Endothelial cell of umbilical vein (primary cell): ENCODE data around the gene MS4A6E. TPM values are rescaled to one million over a fixed set of nuclear protein-coding genes. Genes with fewer than 3 reads are reported as not detected.

Source experiments
- BruUV-seq: library from RNA; stranded (reverse); fragments of 400-500 nt; replicated peaks from 2 replicates; lab custom pipeline; 2021; lab: Mats Ljungman, UMichigan
- CTCF ChIA-PET: fragments of 300-600, 350-600 bp; sonication (Branson Sonifier 250); formaldehyde crosslinking; loops from one replicate; lab custom pipeline; 2021; ENCODE audit warnings: antibody characterized with exemption, inconsistent platforms; lab: Charles Lee
- POLR2A ChIA-PET: fragments of 300-600, 350-600 bp; sonication (Branson Sonifier 250); formaldehyde crosslinking; loops from one replicate; lab custom pipeline; 2021; ENCODE audit warnings: antibody characterized with exemption, inconsistent platforms; lab: Charles Lee
- DNase-seq: peaks from one replicate; pipeline ENCODE4 v3.0.0-alpha.2; 2011; ENCODE audit warnings: low read depth, low spot score
- FAIRE-seq: peaks from 2 replicates; lab custom pipeline; 2011; peaks lifted over from hg19 to GRCh38; lab: Jason Lieb, UNC
- H2AFZ ChIP-seq: 2 replicates; pipeline ENCODE4 v1.6.0; 2012; ENCODE audit warnings: low read depth, low read length, control low read depth, inconsistent platforms
- H3K27ac ChIP-seq: 2 replicates; pipeline ENCODE4 v1.5.1; 2011; ENCODE audit warnings: low read depth, mild to moderate bottlenecking, control low read depth, low read length, moderate library complexity; ENCODE audit not compliant: insufficient read depth
- H3K27me3 ChIP-seq, 2 experiments: 2 replicates each; pipeline versions ENCODE4 v1.6.0 to v1.6.1; 2011; ENCODE audit warnings: low read length in 2 of 2, mixed read lengths in 1 of 2; ENCODE audit not compliant: control insufficient read depth in 2 of 2, insufficient read depth in 2 of 2
- H3K36me3 ChIP-seq, 2 experiments: 2 replicates in 1 of 2; 3 replicates in 1 of 2; pipeline ENCODE4 v1.5.1; 2011; ENCODE audit warnings: low read length in 2 of 2, mild to moderate bottlenecking in 1 of 2, moderate library complexity in 1 of 2; ENCODE audit not compliant: control insufficient read depth in 2 of 2, insufficient read depth in 2 of 2; ENCODE audit errors: extremely low read depth in 1 of 2
- H3K4me1 ChIP-seq: 3 replicates; pipeline ENCODE4 v1.5.1; 2011; ENCODE audit warnings: mild to moderate bottlenecking, low read length; ENCODE audit not compliant: control insufficient read depth, insufficient read depth; ENCODE audit errors: extremely low read depth
- H3K4me2 ChIP-seq: 2 replicates; pipeline ENCODE4 v1.6.1; 2011; ENCODE audit warnings: low read length, control low read depth, mixed read lengths; ENCODE audit not compliant: insufficient read depth
- H3K4me3 ChIP-seq, 3 experiments: fragments of 200-600 bp in 1 of 3; sonication (generic), shearing (Covaris generic) in 1 of 3; replicated peaks in 1 of 3; 2 replicates each; pipeline ENCODE4 v1.5.1; 2011 to 2016; ENCODE audit warnings: control low read depth in 3 of 3, low read length in 3 of 3, mild to moderate bottlenecking in 2 of 3, inconsistent platforms in 1 of 3, low read depth in 1 of 3, moderate library complexity in 1 of 3; ENCODE audit not compliant: insufficient read depth in 1 of 3
- H3K79me2 ChIP-seq: 2 replicates; pipeline ENCODE4 v1.6.0; 2012; ENCODE audit warnings: low read length, inconsistent platforms; ENCODE audit not compliant: control insufficient read depth, insufficient read depth
- H3K9ac ChIP-seq: replicated peaks from 2 replicates; pipeline ENCODE3; 2011; ENCODE audit warnings: low read length, control low read depth; ENCODE audit not compliant: insufficient read depth; ENCODE audit errors: extremely low read depth
- H3K9me1 ChIP-seq: replicated peaks from 3 replicates; pipeline ENCODE4 v1.6.0; 2011; ENCODE audit warnings: mild to moderate bottlenecking, low read length; ENCODE audit not compliant: control insufficient read depth, insufficient read depth; ENCODE audit errors: extremely low read depth
- H3K9me3 ChIP-seq: replicated peaks from 2 replicates; pipeline ENCODE4 v1.5.1; 2012; ENCODE audit warnings: low read length, inconsistent platforms; ENCODE audit not compliant: control insufficient read depth, insufficient read depth
- H4K20me1 ChIP-seq: replicated peaks from 2 replicates; pipeline ENCODE3; 2011; ENCODE audit warnings: mild to moderate bottlenecking, low read length; ENCODE audit not compliant: control insufficient read depth, insufficient read depth; ENCODE audit errors: extremely low read depth
- CTCF ChIP-seq, 2 donors: IDR thresholded peaks; 1 replicate in 1 of 2; 2 replicates in 1 of 2; pipeline ENCODE4 v1.5.1; 2011; ENCODE audit warnings: low read length in 2 of 2, mild to moderate bottlenecking in 2 of 2, moderate library complexity in 2 of 2, control low read depth in 1 of 2, inconsistent platforms in 1 of 2, low read depth in 1 of 2; ENCODE audit not compliant: insufficient read depth in 1 of 2; ENCODE audit errors: extremely low read depth in 1 of 2
- EZH2 ChIP-seq: IDR thresholded peaks from 2 replicates; pipeline ENCODE4 v1.6.1; 2012; ENCODE audit warnings: borderline replicate concordance, low read depth, mild to moderate bottlenecking, moderate library complexity, low read length, inconsistent platforms; ENCODE audit not compliant: severe bottlenecking
- FOS ChIP-seq: IDR thresholded peaks from 2 replicates; pipeline ENCODE4 v1.6.1; 2011; ENCODE audit warnings: mild to moderate bottlenecking, low read length, moderate library complexity, borderline replicate concordance; ENCODE audit not compliant: insufficient read depth
- GATA2 ChIP-seq: IDR thresholded peaks from 2 replicates; pipeline ENCODE4 v1.7.0; 2011; ENCODE audit warnings: low read depth, mild to moderate bottlenecking, moderate library complexity, mixed read lengths, low read length; ENCODE audit not compliant: insufficient read length, insufficient read depth
- JUN ChIP-seq: IDR thresholded peaks from 2 replicates; pipeline ENCODE4 v1.6.1; 2011; ENCODE audit warnings: borderline replicate concordance, low read depth; ENCODE audit not compliant: insufficient read length, insufficient read depth
- MAX ChIP-seq: IDR thresholded peaks from 2 replicates; pipeline ENCODE4 v1.6.1; 2011; ENCODE audit not compliant: insufficient read depth, insufficient read length
- MYC ChIP-seq: IDR thresholded peaks from one replicate; pipeline ENCODE4 v1.6.1; 2011; ENCODE audit warnings: mild to moderate bottlenecking, low read depth, low read length
- POLR2A ChIP-seq: IDR thresholded peaks from 2 replicates; pipeline ENCODE4 v1.6.1; 2012; ENCODE audit warnings: low read depth, mild to moderate bottlenecking, control low read depth, low read length
- POLR2AphosphoS5 ChIP-seq: IDR thresholded peaks from 2 replicates; pipeline ENCODE4 v1.6.1; 2012; ENCODE audit warnings: low read depth, mild to moderate bottlenecking, control low read depth, low read length, moderate library complexity; ENCODE audit not compliant: insufficient read depth
- dilution Hi-C: fragments of 300-500 bp; cut with MboI; formaldehyde crosslinking; loops from one replicate; pipeline ENCODE4 v1.15.0; 2019; ENCODE audit warnings: low sequenced_read_pairs; ENCODE audit not compliant: extremely low pct_ligation_motif_present
- intact Hi-C: fragments of 100-400 bp; cut with micrococcal nuclease; formaldehyde crosslinking; loops from one replicate; pipeline ENCODE4 v1.10.0; 2022
- polyA plus RNA-seq, 4 experiments: library from polyadenylated mRNA; depleted of rRNA in 3 of 4; stranded (reverse) in 3 of 4; unstranded in 1 of 4; fragments of >200 nt; gene quantifications; 2 replicates each; pipeline versions ENCODE4 v1.2.1 to v1.2.3, GENCODE V29; 2011 to 2012; ENCODE audit warnings: missing spikeins in 1 of 4
- total RNA-seq: library from RNA; stranded (reverse); gene quantifications from 2 replicates; pipeline ENCODE4 v1.2.3, GENCODE V29; 2021

The MS4A6E gene
- total and polyA plus RNA-seq, 2 donors (not counting 3 experiments of a cell fraction or from before 2014, with no cell fraction given): not detected

GRCh38 chr11:60332846-60333245, 5.8 kb downstream of the MS4A6E start:
- H3K27ac ChIP-seq: no peak overlapping the region
- FAIRE-seq (no peak), DNase-seq (no peak)
- no TSS peak for BruUV-seq
- dilution Hi-C loops: no loop called here
- no peak overlapping the region for H3K9ac ChIP-seq
- H3K4me3 ChIP-seq: no peak overlapping the region
- ChIA-PET POLR2A (no interaction called here), CTCF (interaction anchor here (1.2 to 6.4 kb wide), 11 partner anchors 10 to 163 kb away, joined by 3 to 74 read pairs (median 13); no protein-coding TSS in a partner anchor)
- H2AFZ ChIP-seq: no peak overlapping the region
- no peak for TF ChIP-seq EZH2
- TF ChIP-seq POLR2AphosphoS5: no peak
- TF ChIP-seq FOS: no peak
- TF ChIP-seq MYC: no peak
- TF ChIP-seq POLR2A: no peak
- no peak for TF ChIP-seq GATA2
- TF ChIP-seq MAX: no peak
- TF ChIP-seq CTCF (IDR thresholded peaks at IDR 0.05; ENCODE audit: extremely low read depth in 1 of 2, insufficient read depth in 1 of 2, low read depth in 1 of 2, low read length in 2 of 2): no peak
- no peak for TF ChIP-seq JUN
- no peaks in the 10 kb centered on the region for H4K20me1 ChIP-seq
- no peaks in the 10 kb centered on the region for H3K4me1 ChIP-seq
- no peaks in the 10 kb centered on the region for H3K36me3 ChIP-seq
- H3K4me2 ChIP-seq: no peak overlapping the region
- intact Hi-C loops: no loop called here
- H3K9me1 ChIP-seq: no peaks in the 10 kb centered on the region
- H3K9me3 ChIP-seq: no peaks in the 10 kb centered on the region
- no peaks in the 10 kb centered on the region for H3K79me2 ChIP-seq
- H3K27me3 ChIP-seq: peaks cover 0 to 3% of the 10 kb centered on the region in 2 experiments
